HG03060 (cell line): Measurements from ENCODE around the gene ARHGEF11.
"Not testable (repeated sequence)": the region's sequence is repeated elsewhere in the genome, so short reads cannot be mapped to it uniquely, and the experiment has no call there.

Source experiments
- ATAC-seq: cut with Tn5 transposase; IDR thresholded peaks from one replicate; pipeline ENCODE4 v1.9.1; 2021; ENCODE audit warnings: low read depth, moderate number of reproducible peaks; ENCODE audit not compliant: unreplicated experiment

Gene ARHGEF11

GRCh38 chr1:156933136-156933535, 112.4 kb downstream of the ARHGEF11 start:
- no peak for ATAC-seq

GRCh38 chr1:156931974-156932710, 113.4 kb downstream of the ARHGEF11 start:
- no peak for ATAC-seq

- ATAC-seq, result no peak
These were observed 114.2 kb downstream of the ARHGEF11 start for GRCh38 chr1:156931211-156931952.

GRCh38 chr1:156930483-156930882, 115.1 kb downstream of the ARHGEF11 start:
- no peak for ATAC-seq

DNA sequence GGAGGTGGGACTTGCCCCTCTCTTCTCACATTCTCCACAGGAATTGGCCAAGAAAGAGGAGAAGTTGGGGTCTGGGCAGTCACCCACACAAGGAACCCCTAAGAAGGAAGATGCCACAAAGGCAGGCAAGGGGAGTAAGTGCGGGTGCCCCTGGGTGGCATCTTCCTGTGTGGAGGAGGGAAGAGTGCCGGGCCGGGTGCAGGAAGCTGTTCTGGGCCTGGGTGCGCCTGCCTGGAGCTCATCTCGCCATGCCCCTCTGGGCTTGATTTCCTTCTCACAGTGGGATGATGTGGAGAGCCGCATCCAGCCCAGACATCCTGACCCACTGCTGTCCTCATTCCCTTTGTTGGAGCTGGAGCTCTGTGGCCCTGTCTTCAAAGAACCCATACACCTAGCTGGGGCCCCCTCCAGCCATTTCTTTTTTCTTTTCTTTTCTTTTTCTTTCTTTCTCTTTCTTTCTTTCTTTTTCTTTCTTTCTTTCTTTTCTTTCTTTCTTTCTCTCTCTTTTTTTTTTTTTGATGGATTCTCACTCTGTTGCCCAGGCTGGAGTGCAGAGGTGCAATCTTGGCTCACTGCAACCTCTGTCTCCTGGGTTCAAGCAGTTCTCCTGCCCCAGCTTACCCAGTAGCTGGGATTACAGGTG, 115.8 kb downstream of the ARHGEF11 start:
- no peak for ATAC-seq

GRCh38 chr1:156928043-156928602, 117.4 kb downstream of the ARHGEF11 start:
- ATAC-seq, result no peak

DNA sequence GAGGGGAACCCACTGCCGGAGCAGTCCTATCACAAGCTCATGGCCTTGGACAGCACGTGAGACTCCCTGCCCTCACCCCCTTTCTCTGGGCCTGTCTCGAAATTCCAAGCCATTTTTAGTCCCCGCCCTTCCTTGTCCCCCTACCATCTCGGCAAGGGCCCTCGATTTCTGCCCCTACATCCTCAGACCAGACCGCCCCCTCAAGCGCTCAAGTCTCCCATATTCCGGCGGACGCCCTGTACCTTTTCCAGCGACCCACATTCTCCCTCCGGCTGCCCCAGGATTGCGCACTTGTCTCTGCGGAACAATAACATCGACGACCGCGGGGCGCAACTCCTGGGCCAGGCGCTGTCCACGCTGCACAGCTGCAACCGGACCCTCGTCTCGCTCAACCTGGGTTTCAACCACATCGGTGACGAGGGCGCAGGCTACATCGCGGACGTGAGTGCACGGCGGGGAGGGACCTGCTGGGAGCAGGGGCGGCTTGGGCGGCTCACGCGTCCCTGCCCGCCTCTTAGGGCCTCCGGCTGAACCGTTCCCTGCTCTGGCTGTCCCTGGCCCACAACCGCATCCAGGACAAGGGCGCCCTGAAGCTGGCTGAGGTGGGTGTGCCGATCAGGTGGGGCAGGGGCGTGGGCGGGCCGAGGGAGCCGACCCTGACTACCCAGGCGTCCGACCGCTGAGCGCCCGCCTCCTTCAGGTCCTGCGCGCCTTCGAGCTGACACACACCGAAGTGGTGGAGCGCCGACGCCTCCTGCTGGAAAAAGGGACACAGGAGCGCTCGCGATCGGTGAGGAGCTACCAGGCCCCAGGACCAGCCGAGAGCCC, 118.1 kb downstream of the ARHGEF11 start:
- no peak for ATAC-seq

- ATAC-seq, result not testable (repeated sequence)
These were observed 118.8 kb downstream of the ARHGEF11 start for GRCh38 chr1:156926695-156927094.

DNA sequence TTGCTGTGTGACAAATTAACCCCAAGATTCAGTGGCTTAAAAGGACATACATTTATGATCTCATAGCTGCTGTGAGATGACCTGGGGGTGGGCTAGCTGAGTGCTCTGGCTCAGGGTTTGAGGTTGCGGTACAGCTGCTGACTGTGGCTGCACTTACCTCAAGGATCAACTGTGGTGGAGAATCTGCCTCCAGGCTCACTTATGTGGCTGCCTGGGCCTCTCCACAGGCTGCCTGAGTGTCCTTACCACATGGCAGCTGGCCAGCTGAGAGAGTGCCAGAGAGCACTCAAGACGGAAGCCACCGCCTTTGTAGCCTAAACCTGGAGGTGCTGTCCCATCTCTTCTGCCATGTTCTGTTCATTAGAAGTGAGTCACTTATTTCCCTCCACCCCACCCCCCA, 119.4 kb downstream of the ARHGEF11 start:
- ATAC-seq, result no peak

DNA sequence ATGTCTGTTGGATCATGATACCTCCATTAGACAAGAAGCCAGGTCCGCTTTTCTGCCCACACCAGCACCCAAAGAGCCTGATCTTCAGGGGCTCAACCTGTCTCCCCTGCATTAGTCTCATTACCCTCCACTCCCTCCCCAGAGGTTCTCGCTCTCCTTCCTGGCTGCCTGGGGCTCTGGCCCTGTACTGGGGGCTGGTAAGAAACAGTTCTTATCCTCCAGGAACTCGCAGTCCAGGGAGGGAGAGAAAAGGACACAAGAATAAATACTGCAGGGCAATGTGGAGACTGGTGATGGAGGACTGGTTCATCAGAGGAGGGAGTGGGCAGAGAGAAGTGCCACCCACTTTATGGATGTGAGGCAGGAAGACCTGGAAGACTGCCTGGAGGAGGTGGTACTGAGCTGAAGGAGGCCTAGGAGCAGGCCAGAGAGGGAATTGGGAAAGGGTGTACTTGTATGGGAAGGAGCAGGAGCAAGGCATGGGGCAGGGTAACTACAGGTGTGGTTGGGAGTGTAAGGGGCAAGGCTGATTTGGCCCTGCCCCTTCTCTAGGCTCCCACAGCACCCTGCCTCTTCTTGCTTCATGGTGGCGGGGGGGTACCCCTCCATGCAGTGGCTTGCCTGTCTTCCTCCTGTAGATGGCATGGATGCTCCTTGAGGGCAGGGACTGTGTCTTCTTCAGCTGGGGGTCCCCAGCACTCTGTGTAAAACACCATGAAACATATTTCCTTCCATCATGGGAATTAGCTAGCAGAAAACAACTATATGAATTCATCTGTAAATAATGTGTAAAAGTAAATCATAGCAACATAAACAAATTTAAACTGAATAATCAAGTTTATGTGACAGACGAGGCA, 120.2 kb downstream of the ARHGEF11 start:
- no peak for ATAC-seq

- no peak for ATAC-seq
These were observed 120.9 kb downstream of the ARHGEF11 start for GRCh38 chr1:156924478-156925153.

DNA sequence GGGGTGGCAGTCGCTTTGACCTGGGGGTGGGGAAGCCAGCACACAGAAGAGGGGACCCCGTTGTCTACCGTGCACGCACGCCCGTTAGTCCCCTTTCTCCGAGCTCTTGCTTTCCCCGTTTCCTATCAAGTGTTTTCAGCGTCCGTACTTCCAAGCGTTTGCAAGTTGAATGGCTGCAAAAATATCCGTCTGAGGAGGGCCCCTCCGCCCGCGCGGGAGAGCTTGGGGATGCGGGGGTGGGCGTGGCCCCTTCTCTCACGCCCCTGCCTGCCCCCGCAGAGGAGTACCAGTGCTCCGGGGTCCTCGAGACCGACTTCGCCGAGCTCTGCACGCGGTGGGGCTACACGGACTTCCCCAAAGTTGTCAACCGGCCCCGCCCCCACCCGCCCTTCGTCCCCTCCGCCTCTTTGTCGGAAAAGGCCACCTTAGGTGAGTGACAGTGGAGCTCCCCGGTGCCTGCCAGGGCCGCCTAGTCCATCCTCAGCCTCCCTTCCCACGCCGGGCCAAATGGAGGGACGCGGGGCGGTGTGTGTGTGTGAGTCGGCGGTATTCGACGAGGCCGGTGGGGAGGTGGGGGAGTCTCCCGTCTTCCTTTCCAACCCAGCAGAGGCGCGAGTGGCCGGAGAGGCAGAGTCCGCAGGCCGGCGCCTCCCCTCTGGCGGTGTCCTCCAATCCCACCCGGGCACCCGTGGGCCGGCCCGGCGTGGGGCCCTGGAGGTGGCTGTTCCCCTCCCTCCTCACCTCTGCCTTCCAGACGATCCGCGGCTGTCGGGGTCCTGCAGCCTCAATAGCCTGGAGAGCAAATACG, 121.7 kb downstream of the ARHGEF11 start:
- ATAC-seq, result no peak

- ATAC-seq, result no peak
These were observed 122.4 kb downstream of the ARHGEF11 start for GRCh38 chr1:156922986-156923669.

DNA sequence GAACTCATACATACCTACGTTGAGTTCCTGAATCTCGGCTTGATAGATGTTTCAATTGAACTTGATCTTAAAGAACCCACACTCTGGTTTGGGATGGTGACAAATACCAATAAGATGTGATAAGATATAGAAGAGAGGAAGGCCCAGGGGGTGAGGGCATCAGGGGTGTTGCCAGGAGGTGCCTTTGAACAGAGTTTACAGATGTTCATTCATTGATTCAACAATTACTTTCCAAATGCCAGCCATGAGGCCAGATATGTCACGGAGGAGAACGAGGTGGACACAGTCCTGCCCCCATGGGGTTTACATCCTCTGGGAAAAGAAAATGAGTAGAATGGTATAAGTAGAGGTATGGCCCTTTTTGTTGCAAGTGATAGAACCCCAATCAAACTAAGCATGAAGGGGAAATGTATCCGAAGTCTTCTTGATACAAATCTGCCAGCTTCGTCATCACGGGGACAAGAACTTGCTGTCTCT, 124.5 kb downstream of the ARHGEF11 start:
- ATAC-seq, result no peak

DNA sequence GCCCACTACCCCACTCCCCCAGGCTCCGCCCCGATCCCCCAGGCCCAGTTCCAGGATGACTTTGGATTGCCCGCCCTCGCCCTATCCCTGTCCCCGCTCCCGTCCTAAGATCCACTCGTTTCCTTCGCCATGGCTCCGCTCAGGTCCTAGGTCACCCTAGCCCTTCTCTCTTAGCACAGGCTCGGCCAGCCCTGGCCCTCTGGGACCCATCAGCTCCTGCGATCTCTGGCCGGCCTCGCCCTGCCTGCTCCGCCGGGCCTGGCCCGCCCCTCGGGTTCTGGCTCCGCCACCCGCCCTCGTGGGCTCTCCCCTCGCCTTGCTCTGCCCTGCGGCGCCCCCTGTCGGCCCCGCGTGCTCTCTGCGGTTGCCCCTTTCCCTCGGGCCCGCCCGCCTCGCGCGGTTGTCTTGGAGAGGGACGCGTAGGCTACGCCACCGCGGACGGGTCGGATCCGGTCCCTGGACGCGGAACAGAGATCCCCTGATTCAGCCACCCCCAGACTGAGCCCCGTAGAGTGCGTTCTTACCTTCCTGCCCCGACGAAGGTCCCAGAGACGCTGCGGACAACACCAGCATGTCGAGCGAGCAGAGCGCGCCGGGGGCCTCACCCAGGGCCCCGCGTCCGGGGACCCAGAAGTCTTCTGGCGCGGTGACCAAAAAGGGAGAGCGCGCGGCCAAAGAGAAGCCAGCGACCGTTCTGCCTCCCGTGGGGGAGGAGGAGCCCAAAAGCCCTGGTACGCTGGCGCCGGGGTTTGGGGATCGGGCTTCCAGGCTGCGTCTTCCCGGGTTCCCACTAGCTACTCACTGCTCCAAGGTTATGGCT, 125.1 kb downstream of the ARHGEF11 start, which contains the start of gene LRRC71:
Gene LRRC71, plus strand, starts transcription at position 400 of the 820 bp plus-strand sequence. Its CDS starts 172 bp downstream, at position 572.
- no peak for ATAC-seq

GRCh38 chr1:156914440-156914856, 131.1 kb downstream of the ARHGEF11 start:
- ATAC-seq, result no peak
